NCI-H2196 treated with DMSO at 0.1 percent for 48 hours (cell line): ENCODE results near the gene PGGHG.
"Not testable (repeated sequence)": the region's sequence is repeated elsewhere in the genome, so short reads cannot be mapped to it uniquely, and the experiment has no call there.

Source experiments
- DNase-seq: peaks from one replicate; lab custom pipeline; 2025; ENCODE audit not compliant: unreplicated experiment; lab: John Stamatoyannopoulos, UW

PGGHG gene

DNA sequence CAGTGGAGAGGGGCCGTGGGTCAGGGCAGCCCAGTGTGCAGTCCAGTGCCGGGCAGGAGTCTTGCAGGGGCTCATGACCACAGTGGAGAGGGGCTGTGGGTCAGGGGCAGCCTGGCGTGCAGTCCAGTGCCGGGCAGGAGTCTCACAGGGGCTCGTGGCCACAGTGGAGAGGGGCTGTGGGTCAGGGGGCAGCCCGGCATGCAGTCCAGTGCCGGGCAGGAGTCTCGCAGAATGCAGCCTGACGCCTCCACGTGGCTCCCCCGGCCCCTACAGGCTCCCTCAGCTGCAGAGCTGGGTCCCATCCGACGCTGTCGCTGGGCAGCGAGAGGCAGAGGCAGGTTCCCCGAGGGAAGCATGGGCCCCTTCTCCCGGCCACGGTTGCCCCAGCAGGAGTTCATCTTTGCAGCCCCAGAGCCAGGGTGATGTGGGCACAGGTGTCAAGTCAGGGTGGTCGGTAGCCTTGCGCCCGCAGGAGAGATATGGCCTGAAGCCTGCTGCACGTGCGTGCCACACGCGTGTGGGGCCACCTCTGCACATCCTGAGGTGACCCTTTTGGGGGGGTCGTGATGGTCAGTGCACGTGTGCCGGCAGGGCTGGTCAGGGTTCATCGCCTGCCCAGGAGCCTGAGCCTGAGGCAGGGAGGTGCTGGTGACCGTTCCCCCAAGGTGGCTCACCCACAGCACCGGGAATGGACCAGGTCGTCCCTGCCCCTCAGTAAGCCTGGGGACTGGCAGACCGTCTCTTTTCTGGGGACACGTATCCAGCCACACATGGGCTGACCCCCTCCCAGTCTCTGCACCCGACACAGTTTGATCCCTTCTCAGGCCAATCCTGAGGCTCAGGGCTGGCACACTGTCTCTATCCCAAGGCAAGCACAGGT lies 7.5 kb downstream of the PGGHG start:
- no peak for DNase-seq

DNA sequence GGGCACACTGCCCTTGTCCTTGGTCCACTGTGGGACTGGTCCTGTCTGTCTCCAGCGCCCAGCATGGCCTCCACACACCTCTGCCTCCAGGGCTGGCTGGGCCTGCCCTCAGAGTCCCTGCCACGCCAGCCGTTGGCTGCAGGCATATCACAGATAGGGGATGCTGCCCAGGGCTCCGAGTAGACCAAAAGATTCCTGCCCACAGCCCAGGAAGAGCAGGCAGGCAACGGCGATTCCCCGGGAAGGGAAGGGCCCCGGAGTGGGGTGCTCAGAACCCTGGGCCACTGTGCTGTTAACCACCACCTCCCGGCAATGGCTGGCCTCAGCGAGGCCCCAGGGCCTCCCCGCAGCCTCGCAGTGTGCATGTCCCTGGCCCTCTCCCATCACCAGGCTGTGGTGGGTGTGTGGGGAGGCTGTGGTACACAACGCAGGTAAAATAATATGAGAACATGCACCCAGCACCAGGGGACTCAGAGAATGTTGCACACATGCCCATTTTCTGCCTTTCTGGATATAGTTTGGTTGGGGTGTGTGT lies 8.2 kb downstream of the PGGHG start:
- no peak for DNase-seq

- DNase-seq, result no peak
These were observed 8.9 kb downstream of the PGGHG start for GRCh38 chr11:297586-298405.

- no peak for DNase-seq
These were observed 9.6 kb downstream of the PGGHG start for GRCh38 chr11:298406-299065.

DNA sequence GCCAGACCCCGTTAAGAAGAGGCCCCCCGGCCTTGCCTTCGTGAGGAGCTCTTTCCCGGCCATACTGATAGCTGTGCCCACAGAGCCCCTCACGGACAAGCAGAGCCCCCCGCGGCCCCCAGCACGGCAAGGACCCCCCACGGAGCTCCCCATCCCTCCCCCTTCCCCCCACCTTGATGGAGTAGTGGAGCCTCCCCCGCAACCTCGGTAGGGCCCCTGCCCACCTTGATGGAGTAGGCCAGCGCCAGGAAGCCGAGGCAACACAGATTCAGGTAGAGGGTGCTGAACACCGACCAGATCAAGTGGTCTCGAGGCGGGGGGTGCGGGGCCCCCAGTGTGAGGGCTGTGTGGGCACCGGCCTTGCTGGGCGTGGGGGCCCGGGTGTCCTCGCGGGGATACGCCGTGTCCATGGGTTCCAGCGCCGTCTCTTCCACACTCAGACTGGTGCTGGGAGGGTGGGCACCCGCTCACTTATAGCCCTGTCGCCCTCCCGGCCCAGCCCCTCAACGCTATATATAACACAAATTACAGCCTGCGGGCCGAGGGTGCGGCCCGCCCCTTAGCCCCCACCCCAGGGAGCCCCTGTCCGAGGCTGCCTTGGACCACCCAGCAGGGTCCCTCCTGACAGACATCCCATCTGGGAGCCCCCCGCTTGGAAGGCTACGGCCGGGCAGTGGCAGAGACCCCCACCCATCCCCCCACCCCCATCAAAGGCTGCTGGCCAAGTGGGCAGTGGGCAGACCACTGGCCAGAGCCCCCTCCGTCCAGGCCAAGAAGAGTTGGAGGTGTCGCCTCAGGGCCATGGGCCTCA lies 10.4 kb downstream of the PGGHG start, which contains the start of gene IFITM5:
Gene IFITM5 (minus strand): TSS at position 446 of the 811 bp plus-strand sequence. CDS start 36 bp downstream, at position 410.
- no peak for DNase-seq

GRCh38 chr11:299951-300735 lies 11.2 kb downstream of the PGGHG start:
- DNase-seq, result no peak

DNA sequence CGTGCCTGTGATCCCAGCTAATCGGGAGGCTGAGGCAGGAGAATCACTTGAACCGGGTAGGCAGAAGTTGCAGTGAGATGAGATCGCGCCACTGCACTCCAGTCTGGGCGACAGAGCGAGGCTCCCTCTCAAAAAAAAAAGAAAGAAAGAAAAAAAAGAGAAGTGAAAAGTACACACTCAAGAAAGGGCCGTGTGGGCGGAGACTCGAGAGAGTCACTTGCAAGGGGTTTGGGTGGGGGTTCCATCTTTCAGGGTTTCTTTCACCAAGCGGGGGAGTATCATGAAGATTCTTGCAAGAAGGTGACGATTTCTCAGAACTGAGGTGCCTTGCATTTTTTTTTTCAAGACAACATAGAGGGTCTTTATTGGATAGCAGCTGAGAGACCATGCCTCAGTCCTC lies 14.4 kb downstream of the PGGHG start:
- no peak for DNase-seq

- DNase-seq, result no peak
These were observed 15.2 kb downstream of the PGGHG start for GRCh38 chr11:304061-304506.

DNA sequence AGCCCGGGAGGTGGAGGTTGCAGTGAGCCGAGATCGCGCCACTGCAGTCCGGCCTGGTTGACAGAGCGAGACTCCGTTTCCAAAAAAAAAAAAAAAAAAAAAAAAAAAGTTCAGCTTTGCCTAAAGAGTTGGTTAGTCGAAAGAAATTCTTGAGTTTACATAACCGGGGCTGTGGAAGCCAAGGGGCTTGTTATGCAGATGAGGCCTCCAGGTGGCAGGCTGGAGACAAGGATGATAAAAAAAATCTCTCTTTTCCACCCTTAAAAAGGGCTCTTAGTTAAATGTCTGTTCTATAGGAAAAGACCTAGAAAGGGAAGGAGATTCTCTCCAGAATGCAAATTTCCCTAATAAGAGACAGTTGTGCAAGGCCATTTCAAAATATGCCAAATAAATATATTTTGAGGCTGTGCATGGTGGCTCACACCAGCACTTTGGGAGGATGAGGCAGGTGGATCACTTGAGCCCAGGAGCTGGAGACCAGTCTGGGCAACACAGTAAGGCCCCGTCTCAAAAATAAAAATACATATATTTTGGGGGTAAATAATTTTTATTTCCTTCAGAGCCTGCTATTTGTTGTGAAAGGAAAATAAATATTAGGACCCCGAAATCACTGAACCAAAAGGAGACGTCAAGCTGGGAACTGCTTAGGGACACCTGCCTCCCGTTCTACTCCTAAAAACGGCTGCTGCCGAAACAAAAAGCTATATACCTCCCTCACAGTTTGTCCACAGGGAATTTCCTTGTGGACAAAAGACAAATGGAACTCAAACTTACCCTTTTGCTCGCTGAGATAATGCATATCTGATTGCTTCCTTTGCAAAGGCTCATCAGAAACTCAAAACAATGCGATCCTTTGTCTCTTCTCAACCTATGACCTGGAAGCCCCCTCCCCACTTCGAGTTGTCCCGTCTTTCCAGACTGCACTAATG lies 16.3 kb downstream of the PGGHG start:
- peak; percentile 13 for DNase-seq

GRCh38 chr11:305844-306211 lies 16.9 kb downstream of the PGGHG start:
- DNase-seq, result no peak

DNA sequence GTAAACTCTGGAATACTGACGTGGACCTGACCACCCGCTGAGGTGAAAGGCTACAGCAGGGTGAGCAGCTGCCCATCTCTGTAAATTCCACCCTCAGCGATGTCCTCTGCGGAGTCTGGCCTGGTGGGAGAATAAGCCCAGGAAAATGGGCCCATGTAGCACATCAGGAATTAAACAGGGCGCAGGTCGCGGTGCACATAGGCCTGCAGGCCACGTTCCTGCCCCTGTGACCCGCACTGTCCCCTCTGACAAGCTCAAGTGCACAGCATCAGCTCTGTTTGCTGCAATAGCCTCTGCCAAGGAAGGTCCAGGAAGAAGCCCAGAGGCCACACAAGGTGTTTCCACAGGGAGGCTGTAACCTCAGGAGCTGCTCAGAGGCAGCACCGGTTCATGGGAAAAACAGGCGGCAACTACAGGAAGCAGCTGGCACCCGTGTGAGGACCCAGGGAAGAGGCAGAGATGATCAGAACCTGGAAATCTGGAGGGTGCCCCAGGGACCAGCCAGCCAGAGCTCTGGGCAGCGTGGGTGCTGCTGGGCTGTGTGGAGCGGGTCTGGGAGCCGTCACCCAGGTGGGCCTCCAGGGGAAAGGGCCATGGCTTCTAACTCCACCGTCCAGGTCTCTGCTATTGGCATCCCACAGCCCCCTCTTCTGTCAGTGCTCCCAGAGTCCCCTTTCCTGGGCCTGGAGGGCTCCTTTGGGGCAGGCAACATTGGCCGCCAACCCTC lies 17.9 kb downstream of the PGGHG start:
- no peak for DNase-seq

DNA sequence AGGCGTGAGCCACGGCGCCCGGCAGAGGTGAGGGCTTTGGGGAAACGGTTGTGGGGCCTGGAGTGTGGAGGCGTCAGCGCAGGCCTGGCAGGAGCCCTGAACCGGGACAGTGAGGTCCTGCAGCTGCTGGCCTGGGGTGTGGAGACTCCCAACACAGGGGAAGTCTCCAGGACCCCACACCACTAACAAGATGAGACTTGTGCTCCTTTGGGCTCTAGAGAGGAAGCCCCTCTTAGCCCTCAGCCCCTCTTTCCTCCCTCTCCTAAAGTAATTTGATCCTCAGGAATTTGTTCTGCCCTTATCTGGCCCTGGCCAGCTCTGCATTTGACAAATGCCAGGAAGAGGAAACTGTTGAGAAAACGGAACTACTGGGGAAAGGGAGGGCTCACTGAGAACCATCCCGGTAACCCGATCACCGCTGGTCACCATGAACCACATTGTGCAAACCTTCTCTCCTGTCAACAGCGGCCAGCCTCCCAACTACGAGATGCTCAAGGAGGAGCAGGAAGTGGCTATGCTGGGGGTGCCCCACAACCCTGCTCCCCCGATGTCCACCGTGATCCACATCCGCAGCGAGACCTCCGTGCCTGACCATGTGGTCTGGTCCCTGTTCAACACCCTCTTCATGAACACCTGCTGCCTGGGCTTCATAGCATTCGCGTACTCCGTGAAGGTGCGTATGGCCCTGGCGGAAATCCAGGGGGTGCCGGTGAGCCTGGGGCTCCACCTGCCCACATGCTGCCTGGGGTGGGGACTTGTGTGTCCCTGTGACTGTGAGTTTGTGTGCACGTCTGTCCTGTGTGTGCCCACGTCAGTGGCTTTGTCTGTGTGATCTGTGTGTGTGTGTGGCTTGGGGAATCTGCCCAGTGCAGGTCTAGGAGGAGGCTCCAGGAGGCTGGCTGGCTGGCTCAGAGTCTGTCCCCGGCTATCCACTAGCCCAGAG lies 19.1 kb downstream of the PGGHG start, which contains the start of gene IFITM2:
Gene IFITM2 (plus strand): TSS at position 51 of the 943 bp plus-strand sequence. CDS start 377 bp downstream, at position 428.
- peak; percentile 43 for DNase-seq

GRCh38 chr11:308740-309665 lies 20.1 kb downstream of the PGGHG start:
- not testable (repeated sequence) for DNase-seq

GRCh38 chr11:309979-310572 lies 21.1 kb downstream of the PGGHG start:
- not testable (repeated sequence) for DNase-seq
